H1 (cell line): ENCODE results near the gene RRAD. TPM values are rescaled to one million over a fixed set of nuclear protein-coding genes. Genes with fewer than 3 reads are reported as not detected.

Experiments
- POLR2A ChIP-seq, 2 experiments: IDR thresholded peaks; 1 replicate in 1 of 2; 2 replicates in 1 of 2; pipeline ENCODE4 v1.6.1; 2011; ENCODE audit warnings: low read depth in 2 of 2, low read length in 2 of 2, mild to moderate bottlenecking in 2 of 2; ENCODE audit errors: control extremely low read depth in 1 of 2
- polyA plus RNA-seq, 7 experiments: library from polyadenylated mRNA; depleted of rRNA in 3 of 7; stranded (reverse) in 5 of 7; unstranded in 2 of 7; fragments of >200 nt in 5 of 7; fragments of 200-250 nt in 2 of 7; gene quantifications; 1 replicate in 5 of 7; 2 replicates in 1 of 7; 4 replicates in 1 of 7; pipeline versions ENCODE4 v1.2.1 to v1.2.3, GENCODE V29; 2011 to 2013; ENCODE audit warnings: missing spikeins in 2 of 7, mixed read lengths in 2 of 7
- total RNA-seq: library from RNA; stranded (reverse); fragmentation: NEBNext Ultra II Directional; extraction: Animal tissue kit (Norgen Biotek cat#: 25700); gene quantifications from 2 replicates; pipeline ENCODE4 v1.2.1, GENCODE V29; 2021
- TF ChIP-seq, protein P1 (sequence below): fragments of 300-600 bp; sonication (generic); IDR thresholded peaks from 2 replicates; pipeline ENCODE4 v1.7.1; 2012; ENCODE audit warnings: low read length, moderate library complexity, mild to moderate bottlenecking, inconsistent platforms; ENCODE audit not compliant: insufficient replicate concordance

Gene RRAD
- total and polyA plus RNA-seq, 2 of the 8 experiments (the other 6 are each of a cell fraction or from before 2014, with no cell fraction given), result 0.17 TPM; not detected in 1

DNA sequence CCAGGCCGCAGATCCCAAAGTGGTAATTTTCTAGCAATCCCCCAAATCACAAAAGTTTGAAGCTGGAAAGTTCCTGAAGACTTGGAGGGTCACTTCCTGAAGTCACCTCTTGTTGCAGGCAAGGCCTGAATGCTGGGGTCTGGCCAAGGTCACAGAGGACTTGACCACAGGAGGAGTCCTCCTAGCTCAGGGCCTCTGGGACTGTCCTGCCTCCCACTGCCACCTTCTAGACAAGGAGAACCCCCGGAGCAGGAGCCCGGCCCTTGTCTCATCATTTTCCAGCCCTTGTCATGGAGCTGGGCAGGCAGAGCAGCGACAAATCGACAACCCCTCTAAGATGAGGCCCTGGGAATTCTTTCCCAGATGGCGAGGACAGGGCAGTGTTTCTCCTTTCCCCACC lies 7.0 kb downstream of the RRAD start (continued):
- TF ChIP-seq, protein P1, sequence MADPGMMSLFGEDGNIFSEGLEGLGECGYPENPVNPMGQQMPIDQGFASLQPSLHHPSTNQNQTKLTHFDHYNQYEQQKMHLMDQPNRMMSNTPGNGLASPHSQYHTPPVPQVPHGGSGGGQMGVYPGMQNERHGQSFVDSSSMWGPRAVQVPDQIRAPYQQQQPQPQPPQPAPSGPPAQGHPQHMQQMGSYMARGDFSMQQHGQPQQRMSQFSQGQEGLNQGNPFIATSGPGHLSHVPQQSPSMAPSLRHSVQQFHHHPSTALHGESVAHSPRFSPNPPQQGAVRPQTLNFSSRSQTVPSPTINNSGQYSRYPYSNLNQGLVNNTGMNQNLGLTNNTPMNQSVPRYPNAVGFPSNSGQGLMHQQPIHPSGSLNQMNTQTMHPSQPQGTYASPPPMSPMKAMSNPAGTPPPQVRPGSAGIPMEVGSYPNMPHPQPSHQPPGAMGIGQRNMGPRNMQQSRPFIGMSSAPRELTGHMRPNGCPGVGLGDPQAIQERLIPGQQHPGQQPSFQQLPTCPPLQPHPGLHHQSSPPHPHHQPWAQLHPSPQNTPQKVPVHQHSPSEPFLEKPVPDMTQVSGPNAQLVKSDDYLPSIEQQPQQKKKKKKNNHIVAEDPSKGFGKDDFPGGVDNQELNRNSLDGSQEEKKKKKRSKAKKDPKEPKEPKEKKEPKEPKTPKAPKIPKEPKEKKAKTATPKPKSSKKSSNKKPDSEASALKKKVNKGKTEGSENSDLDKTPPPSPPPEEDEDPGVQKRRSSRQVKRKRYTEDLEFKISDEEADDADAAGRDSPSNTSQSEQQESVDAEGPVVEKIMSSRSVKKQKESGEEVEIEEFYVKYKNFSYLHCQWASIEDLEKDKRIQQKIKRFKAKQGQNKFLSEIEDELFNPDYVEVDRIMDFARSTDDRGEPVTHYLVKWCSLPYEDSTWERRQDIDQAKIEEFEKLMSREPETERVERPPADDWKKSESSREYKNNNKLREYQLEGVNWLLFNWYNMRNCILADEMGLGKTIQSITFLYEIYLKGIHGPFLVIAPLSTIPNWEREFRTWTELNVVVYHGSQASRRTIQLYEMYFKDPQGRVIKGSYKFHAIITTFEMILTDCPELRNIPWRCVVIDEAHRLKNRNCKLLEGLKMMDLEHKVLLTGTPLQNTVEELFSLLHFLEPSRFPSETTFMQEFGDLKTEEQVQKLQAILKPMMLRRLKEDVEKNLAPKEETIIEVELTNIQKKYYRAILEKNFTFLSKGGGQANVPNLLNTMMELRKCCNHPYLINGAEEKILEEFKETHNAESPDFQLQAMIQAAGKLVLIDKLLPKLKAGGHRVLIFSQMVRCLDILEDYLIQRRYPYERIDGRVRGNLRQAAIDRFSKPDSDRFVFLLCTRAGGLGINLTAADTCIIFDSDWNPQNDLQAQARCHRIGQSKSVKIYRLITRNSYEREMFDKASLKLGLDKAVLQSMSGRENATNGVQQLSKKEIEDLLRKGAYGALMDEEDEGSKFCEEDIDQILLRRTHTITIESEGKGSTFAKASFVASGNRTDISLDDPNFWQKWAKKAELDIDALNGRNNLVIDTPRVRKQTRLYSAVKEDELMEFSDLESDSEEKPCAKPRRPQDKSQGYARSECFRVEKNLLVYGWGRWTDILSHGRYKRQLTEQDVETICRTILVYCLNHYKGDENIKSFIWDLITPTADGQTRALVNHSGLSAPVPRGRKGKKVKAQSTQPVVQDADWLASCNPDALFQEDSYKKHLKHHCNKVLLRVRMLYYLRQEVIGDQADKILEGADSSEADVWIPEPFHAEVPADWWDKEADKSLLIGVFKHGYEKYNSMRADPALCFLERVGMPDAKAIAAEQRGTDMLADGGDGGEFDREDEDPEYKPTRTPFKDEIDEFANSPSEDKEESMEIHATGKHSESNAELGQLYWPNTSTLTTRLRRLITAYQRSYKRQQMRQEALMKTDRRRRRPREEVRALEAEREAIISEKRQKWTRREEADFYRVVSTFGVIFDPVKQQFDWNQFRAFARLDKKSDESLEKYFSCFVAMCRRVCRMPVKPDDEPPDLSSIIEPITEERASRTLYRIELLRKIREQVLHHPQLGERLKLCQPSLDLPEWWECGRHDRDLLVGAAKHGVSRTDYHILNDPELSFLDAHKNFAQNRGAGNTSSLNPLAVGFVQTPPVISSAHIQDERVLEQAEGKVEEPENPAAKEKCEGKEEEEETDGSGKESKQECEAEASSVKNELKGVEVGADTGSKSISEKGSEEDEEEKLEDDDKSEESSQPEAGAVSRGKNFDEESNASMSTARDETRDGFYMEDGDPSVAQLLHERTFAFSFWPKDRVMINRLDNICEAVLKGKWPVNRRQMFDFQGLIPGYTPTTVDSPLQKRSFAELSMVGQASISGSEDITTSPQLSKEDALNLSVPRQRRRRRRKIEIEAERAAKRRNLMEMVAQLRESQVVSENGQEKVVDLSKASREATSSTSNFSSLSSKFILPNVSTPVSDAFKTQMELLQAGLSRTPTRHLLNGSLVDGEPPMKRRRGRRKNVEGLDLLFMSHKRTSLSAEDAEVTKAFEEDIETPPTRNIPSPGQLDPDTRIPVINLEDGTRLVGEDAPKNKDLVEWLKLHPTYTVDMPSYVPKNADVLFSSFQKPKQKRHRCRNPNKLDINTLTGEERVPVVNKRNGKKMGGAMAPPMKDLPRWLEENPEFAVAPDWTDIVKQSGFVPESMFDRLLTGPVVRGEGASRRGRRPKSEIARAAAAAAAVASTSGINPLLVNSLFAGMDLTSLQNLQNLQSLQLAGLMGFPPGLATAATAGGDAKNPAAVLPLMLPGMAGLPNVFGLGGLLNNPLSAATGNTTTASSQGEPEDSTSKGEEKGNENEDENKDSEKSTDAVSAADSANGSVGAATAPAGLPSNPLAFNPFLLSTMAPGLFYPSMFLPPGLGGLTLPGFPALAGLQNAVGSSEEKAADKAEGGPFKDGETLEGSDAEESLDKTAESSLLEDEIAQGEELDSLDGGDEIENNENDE, result no peak
- no peak for TF ChIP-seq POLR2A (IDR thresholded peaks at IDR 0.05; ENCODE audit: control extremely low read depth in 1 of 2, low read depth in 2 of 2, low read length in 2 of 2)
